ENCODE measurements around the gene LASP1. TPM values are rescaled to one million over a fixed set of nuclear protein-coding genes. Genes with fewer than 3 reads are reported as not detected.

Gene LASP1
- total RNA-seq, 1 experiment from 2014 or later: 479 TPM

DNA sequence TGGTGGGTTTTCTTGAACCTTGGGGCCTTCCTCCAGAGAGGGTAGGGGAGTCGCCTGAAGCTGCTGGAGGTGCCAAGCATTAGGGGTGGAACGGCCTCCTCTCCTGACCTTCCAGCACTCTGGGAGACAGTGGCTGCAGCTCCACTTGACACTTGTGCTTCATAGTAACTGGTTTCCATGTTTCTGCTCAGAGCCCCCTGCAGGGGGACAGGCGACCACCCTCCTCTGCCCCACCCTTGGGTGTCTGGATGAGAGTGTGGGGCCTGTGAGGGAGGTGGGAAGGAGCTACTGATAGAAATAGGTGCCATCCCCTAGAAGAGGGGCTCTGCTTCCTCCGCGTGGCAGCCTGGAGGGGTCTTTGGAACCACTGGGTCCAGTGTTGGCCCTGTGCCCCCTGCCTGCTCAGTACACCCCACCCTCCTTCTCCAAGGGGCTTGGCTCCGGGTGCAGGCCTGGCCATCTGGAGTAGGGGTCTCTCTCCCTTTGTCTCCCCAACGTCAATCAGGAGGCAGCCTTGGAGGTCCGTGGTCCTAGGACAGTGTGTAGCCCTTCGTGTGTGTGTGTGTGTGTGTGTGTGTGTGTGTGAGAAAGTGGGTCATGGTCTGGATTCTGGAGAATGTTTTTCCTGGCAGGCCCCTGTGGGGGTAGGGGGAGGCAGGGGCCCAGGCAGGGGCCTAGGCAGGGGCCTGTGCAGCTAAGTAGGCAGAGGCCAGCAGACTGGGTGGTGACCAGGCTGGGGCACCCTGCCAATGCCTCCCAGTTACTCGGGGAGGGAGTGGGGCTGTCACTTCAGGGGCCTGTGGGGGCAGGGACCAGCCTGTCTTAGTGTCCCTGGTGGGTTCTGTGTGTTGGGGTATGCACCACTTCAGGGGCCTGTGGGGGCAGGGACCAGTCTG is 4.9 kb downstream of the LASP1 start:
- Mint-ChIP-seq H3K4me1 (ENCODE audit: low read depth, unreplicated experiment) (peaks cover 86% of the 10 kb centered on the region), H3K27me3 (ENCODE audit: unreplicated experiment) (no peaks in the 10 kb centered on the region), H3K4me3 (ENCODE audit: low read depth, unreplicated experiment) (peak overlapping the region; percentile 95), H3K9me3 (ENCODE audit: low read depth, unreplicated experiment) (no peaks in the 10 kb centered on the region), H3K27ac (ENCODE audit: unreplicated experiment) (peak overlapping the region; percentile 59), H3K36me3 (ENCODE audit: insufficient read depth, unreplicated experiment) (peaks cover 92% of the 10 kb centered on the region)
- DNase-seq: no peak
- intact Hi-C loops (cut with micrococcal nuclease; ENCODE audit: unreplicated experiment): no loop called here
- no TSS peak for BruUV-seq (replicated peaks)
- CTCF ChIA-PET: interaction anchor here (0.5 to 1.5 kb wide), 6 partner anchors 21 to 1132 kb away, joined by 3 to 7 read pairs (median 3); partner anchors contain the start of gene RPL23
- TF ChIP-seq, protein P1, sequence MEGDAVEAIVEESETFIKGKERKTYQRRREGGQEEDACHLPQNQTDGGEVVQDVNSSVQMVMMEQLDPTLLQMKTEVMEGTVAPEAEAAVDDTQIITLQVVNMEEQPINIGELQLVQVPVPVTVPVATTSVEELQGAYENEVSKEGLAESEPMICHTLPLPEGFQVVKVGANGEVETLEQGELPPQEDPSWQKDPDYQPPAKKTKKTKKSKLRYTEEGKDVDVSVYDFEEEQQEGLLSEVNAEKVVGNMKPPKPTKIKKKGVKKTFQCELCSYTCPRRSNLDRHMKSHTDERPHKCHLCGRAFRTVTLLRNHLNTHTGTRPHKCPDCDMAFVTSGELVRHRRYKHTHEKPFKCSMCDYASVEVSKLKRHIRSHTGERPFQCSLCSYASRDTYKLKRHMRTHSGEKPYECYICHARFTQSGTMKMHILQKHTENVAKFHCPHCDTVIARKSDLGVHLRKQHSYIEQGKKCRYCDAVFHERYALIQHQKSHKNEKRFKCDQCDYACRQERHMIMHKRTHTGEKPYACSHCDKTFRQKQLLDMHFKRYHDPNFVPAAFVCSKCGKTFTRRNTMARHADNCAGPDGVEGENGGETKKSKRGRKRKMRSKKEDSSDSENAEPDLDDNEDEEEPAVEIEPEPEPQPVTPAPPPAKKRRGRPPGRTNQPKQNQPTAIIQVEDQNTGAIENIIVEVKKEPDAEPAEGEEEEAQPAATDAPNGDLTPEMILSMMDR (IDR thresholded peaks at IDR 0.05; ENCODE audit: unreplicated experiment): peak; percentile 19

DNA sequence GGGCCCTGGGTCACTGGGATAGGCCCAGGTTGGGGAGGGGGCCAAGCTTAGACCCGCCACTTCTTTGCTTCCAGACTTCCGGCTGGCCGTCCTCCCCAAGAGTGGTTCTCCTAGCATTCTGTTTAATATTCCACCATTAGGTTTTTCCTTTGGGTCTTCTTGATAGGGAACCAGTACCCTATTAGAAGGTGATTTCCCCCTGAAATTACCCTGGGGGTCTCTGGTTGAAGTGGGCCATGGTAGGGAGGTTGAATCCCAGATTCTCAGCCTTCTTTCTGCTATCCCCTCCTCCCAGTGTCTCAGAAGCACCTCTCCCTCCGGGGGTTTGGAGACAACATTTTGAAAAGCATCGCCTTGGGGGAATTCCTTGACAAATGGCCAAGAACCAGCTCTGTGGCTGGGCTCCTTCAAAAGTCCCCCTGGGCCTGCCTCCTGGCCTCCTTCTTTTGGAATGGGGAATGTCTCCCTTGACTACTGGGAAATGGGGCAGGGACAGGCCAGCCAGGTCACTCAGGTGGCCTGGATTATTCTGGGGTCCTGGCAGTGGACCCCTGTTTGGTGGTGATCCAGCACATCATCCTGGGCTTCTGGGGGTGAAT is 5.7 kb downstream of the LASP1 start:
- intact Hi-C loops (cut with micrococcal nuclease; ENCODE audit: unreplicated experiment): no loop called here
- H3K36me3 Mint-ChIP-seq (ENCODE audit: insufficient read depth, unreplicated experiment): peaks cover 92% of the 10 kb centered on the region
- CTCF ChIA-PET: interaction anchor here (0.8 kb wide), 1 partner anchor 36 kb away, joined by 3 read pairs; no protein-coding TSS in a partner anchor
- H3K9me3 Mint-ChIP-seq (ENCODE audit: low read depth, unreplicated experiment): no peaks in the 10 kb centered on the region
- peak overlapping the region; percentile 95 for H3K4me3 Mint-ChIP-seq (ENCODE audit: low read depth, unreplicated experiment)
- no peaks in the 10 kb centered on the region for H3K27me3 Mint-ChIP-seq (ENCODE audit: unreplicated experiment)
- TF ChIP-seq, protein P1 (IDR thresholded peaks at IDR 0.05; ENCODE audit: unreplicated experiment): no peak
- BruUV-seq (replicated peaks): no TSS peak
- H3K4me1 Mint-ChIP-seq (ENCODE audit: low read depth, unreplicated experiment): peaks cover 94% of the 10 kb centered on the region
- H3K27ac Mint-ChIP-seq (ENCODE audit: unreplicated experiment): peak overlapping the region; percentile 12
- DNase-seq: no peak

DNA sequence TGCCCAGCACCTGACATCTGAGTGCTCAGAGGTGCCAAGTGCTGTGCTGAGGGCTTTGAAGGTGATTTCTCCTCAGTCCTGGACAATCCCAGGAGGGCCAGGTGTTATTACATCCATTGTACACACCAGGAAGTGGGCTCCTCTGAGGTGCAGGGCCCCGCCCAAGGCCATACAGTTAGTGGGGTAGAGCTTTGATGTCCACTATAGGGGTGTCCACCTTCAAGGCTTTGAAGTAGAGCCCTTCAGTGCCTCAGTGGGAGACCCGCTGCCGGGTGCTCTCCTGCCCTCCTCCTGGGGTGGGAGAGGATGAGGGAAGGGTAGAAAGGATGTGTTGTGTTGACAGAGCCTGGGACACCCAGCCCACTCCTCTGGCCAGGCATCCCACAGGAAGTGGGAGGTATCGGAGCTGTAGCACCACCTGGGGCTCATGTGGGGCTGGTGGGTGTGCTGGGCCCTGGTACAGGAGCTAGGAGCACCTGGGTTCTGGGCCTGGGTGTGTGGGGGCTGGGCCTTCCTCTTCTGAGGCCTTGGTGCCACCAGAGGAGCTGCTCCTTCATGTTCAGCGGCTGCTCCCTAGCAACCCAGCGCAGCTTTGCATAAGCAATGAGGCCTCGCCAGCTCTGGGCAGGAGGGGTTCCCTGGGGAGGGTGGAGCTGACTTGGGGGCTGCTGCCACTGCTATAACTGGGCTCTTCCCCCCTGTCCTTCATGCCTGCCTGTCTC is 7.4 kb downstream of the LASP1 start:
- intact Hi-C loops (cut with micrococcal nuclease; ENCODE audit: unreplicated experiment): no loop called here
- Mint-ChIP-seq H3K4me3 (ENCODE audit: low read depth, unreplicated experiment) (peak overlapping the region; percentile 1), H3K27ac (ENCODE audit: unreplicated experiment) (peak overlapping the region; percentile 32), H3K4me1 (ENCODE audit: low read depth, unreplicated experiment) (peaks cover 99% of the 10 kb centered on the region), H3K27me3 (ENCODE audit: unreplicated experiment) (no peaks in the 10 kb centered on the region), H3K36me3 (ENCODE audit: insufficient read depth, unreplicated experiment) (peaks cover 92% of the 10 kb centered on the region), H3K9me3 (ENCODE audit: low read depth, unreplicated experiment) (no peaks in the 10 kb centered on the region)
- TF ChIP-seq, protein P1 (IDR thresholded peaks at IDR 0.05; ENCODE audit: unreplicated experiment): no peak
- no TSS peak for BruUV-seq (replicated peaks)
- CTCF ChIA-PET: interaction anchor here (0.5 to 1.4 kb wide), 5 partner anchors 9 to 276 kb away, joined by 3 to 12 read pairs (median 3); no protein-coding TSS in a partner anchor
- DNase-seq: peak; percentile 26

All from Calu3 (cell line).